Psoas muscle (tissue), 8 donors: ENCODE results near the gene TRPM3. TPM values are rescaled to one million over a fixed set of nuclear protein-coding genes. Genes with fewer than 3 reads are reported as not detected.

Experiments
- ATAC-seq, 4 donors: fragments of 200-7000 bp; cut with Tn5 transposase; one replicate each; pipeline ENCODE4 v1.9.1; 2020; ENCODE audit warnings: moderate library complexity in 3 of 4, mild to moderate bottlenecking in 2 of 4
- DNase-seq, 2 donors: peaks; one replicate each; pipeline ENCODE4 v3.0.0-alpha.2; 2020
- H3K27ac ChIP-seq: fragments of 200-600 bp; one replicate; pipeline ENCODE4 v1.8.0; 2022
- H3K27me3 ChIP-seq, 3 donors: fragments of 200-600 bp in 1 of 3; one replicate each; pipeline versions ENCODE4 v1.6.1 to v1.8.0; 2013 to 2022; ENCODE audit warnings: low read length in 2 of 3, mild to moderate bottlenecking in 2 of 3, moderate library complexity in 1 of 3; ENCODE audit not compliant: insufficient read depth in 3 of 3
- H3K36me3 ChIP-seq, 2 donors: fragments of 200-600 bp in 1 of 2; one replicate each; pipeline versions ENCODE4 v1.6.1 to v1.8.0; 2013 to 2022; ENCODE audit warnings: low read depth in 1 of 2, mild to moderate bottlenecking in 1 of 2, moderate library complexity in 1 of 2; ENCODE audit not compliant: insufficient read depth in 1 of 2
- H3K4me1 ChIP-seq: fragments of 200-600 bp; one replicate; pipeline ENCODE4 v1.8.0; 2022
- H3K4me3 ChIP-seq: fragments of 200-600 bp; one replicate; pipeline ENCODE4 v1.8.0; 2022; ENCODE audit warnings: mild to moderate bottlenecking
- H3K9me3 ChIP-seq: fragments of 200-600 bp; one replicate; pipeline ENCODE4 v1.8.0; 2022
- CTCF ChIP-seq: fragments of 200-600 bp; IDR thresholded peaks from one replicate; pipeline ENCODE4 v1.8.0; 2022; ENCODE audit warnings: antibody characterized with exemption
- WGBS, 3 donors: extraction: QIAGEN DNeasy Blood & Tissue Kit; methylation state at CpG; one replicate each; pipeline versions ENCODE4 v1.1.6 to v1.1.7; 2013; 5-methylcytosine and 5-hydroxymethylcytosine counted together
- intact Hi-C, 2 donors: fragments of 100-400 bp; cut with DNase I; formaldehyde crosslinking; loops; one replicate each; pipeline versions ENCODE4 v1.11.0 to v1.14.2; 2022
- polyA plus RNA-seq, 3 donors: library from polyadenylated mRNA; stranded (reverse); fragments of 200-250 nt; gene quantifications; one replicate each; pipeline ENCODE4 v1.2.3, GENCODE V29; 2013
- total RNA-seq, 4 donors: library from RNA; stranded (reverse); fragmentation: NEBNext Ultra II Directional in 2 of 4; extraction: Animal tissue kit (Norgen Biotek cat#: 25700) in 2 of 4; gene quantifications; one replicate each; pipeline versions ENCODE4 v1.2.1 to v1.2.4, GENCODE V29; 2021 to 2023
- donor health status: healthy with polysubstance abuse.
- donor health status: DM: no; HTN: no; CAD: no; lungs with moderate emphysema.
- donor health status: Bipolar disorder and iron deficiency.
- donor health status: healthy.
- donor health status: DM: yes; HTN: yes; CAD: no.
- donor health status: DM: no; HTN: no; CAD: no.
- donor health status: DM: no; HTN: no; CAD: no.
- donor health status: DM: yes; HTN: yes; CAD: no.

Gene TRPM3
- total and polyA plus RNA-seq, 7 donors = 0.01 to 0.16 (median 0.06) TPM; not detected in 3

GRCh38 chr9:70994582-70994981, 126.8 kb downstream of the TRPM3 start:
- Histone ChIP-seq H3K9me3 (no peaks in the 10 kb centered on the region), H3K27me3 (no peaks in the 10 kb centered on the region), H3K4me3 (no peak overlapping the region), H3K36me3 (no peaks in the 10 kb centered on the region), H3K4me1 (no peaks in the 10 kb centered on the region), H3K27ac (no peak overlapping the region)
- DNase-seq (no peak), ATAC-seq (no peak)
- intact Hi-C loops = no loop called here
- WGBS, 3 donors = 36 to 49% (median 49%) methylated on average over 2 of the region's 2 CpGs
- no peak for TF ChIP-seq CTCF

GRCh38 chr9:70988551-70988950, 132.9 kb downstream of the TRPM3 start:
- TF ChIP-seq CTCF = no peak
- H3K27ac ChIP-seq = no peak overlapping the region
- ATAC-seq (no peak), DNase-seq (no peak)
- no peaks in the 10 kb centered on the region for H3K9me3 ChIP-seq
- H3K4me1 ChIP-seq = no peaks in the 10 kb centered on the region
- 73 to 85% (median 85%) methylated on average over 1 of the region's 1 CpG for WGBS, 3 donors
- no peaks in the 10 kb centered on the region for H3K27me3 ChIP-seq
- no peaks in the 10 kb centered on the region for H3K36me3 ChIP-seq
- H3K4me3 ChIP-seq = no peak overlapping the region
- intact Hi-C loops = no loop called here

- no peak overlapping the region for H3K4me3 ChIP-seq
- no peaks in the 10 kb centered on the region for H3K36me3 ChIP-seq
- 70 to 83% (median 78%) methylated on average over 1 of the region's 1 CpG for WGBS, 3 donors
- H3K27me3 ChIP-seq = no peaks in the 10 kb centered on the region
- DNase-seq = no peak
- no peaks in the 10 kb centered on the region for H3K4me1 ChIP-seq
- no peak for TF ChIP-seq CTCF
- no peak for ATAC-seq
- no peak overlapping the region for H3K27ac ChIP-seq
- H3K9me3 ChIP-seq = no peaks in the 10 kb centered on the region
- intact Hi-C loops = no loop called here
These were observed 133.4 kb downstream of the TRPM3 start for GRCh38 chr9:70987986-70988385.

- Histone ChIP-seq H3K36me3 (no peaks in the 10 kb centered on the region), H3K27ac (no peak overlapping the region), H3K9me3 (no peaks in the 10 kb centered on the region), H3K4me1 (no peaks in the 10 kb centered on the region), H3K27me3 (no peaks in the 10 kb centered on the region), H3K4me3 (no peak overlapping the region)
- DNase-seq (no peak), ATAC-seq (no peak)
- TF ChIP-seq CTCF = no peak
- 94 to 98% (median 97%) methylated on average over 2 of the region's 2 CpGs for WGBS, 3 donors
- intact Hi-C loops = no loop called here
These were observed 134.4 kb downstream of the TRPM3 start for GRCh38 chr9:70986984-70987383.

GRCh38 chr9:70983723-70984295, 137.6 kb downstream of the TRPM3 start:
- no peak overlapping the region for H3K27ac ChIP-seq
- H3K36me3 ChIP-seq = no peaks in the 10 kb centered on the region
- ATAC-seq (no peak), DNase-seq (no peak)
- intact Hi-C loops = no loop called here
- no peak for TF ChIP-seq CTCF
- H3K4me3 ChIP-seq = no peak overlapping the region
- H3K27me3 ChIP-seq = no peaks in the 10 kb centered on the region
- no peaks in the 10 kb centered on the region for H3K4me1 ChIP-seq
- H3K9me3 ChIP-seq = no peaks in the 10 kb centered on the region
- WGBS, 3 donors = 46 to 67% (median 60%) methylated on average over 1 of the region's 1 CpG
